Measurements from ENCODE around the gene CLRN3.

Gene CLRN3

DNA sequence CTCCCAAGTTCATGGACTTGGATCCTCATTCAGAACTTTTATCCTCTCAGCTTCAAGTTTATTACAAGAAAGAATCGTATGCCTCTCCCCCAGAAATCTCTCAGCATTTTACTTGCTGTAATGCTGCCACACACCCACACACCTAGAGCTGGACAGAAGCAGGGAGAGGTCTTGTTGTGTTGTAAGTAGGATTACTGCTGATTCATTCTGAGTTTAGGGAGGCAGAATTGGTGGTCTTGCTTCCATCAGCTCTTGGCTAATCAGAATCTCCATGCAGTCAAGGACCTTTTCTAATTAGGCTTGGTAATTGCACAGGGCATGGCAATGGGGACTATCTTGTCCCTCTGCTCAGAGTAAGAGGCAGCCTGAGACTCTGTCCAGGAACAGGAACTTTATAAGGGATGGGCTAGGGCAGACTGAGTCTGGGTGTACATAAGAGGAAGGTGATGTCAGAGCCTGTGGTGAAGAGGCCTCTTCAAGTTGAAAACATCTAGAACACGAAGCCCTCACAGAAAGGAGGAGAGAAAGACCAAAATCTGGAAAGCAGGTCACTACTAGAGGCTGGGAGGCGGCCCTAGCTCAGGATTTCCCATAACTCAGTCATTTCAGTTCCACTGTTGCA is 7.1 kb upstream of the CLRN3 start:
- peak; percentile 75 to 92 (median 86) for DNase-seq

DNA sequence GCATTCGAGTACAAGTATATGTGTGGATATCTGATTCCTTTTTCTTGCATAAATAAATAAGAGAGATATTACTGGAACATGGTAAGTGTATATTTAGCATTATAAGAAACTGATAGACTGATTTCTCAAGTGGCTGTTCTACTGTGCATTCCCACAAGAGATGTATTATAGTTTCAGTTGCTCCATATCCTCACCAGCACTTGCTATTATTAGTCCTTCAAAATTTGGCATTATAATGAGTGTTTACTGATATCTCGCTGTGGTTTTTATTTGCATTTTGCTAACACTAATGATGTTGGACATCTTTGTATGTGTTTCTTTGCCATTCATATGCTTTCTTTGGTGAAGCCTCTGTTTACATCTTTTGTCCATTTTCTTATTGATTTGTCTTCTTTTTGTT is 4.4 kb upstream of the CLRN3 start:
- no peak for DNase-seq

DNA sequence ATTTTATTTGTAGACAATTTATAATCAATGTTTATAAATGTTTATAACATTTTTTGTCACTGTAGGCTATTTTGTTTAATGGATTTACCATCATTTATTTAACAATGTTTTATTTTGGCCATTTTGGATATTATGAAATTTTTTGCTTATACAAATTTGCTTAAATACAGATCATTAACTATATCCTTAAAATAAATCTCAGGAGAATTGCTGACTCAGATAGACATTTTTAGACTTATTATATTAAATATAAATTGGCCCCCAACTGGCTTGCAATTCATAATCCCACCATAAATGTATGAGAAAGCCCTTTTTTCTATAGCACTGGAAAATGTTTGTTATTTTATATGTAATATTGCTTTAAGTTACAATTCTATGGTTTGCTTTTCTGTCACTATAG is 3.8 kb upstream of the CLRN3 start:
- no peak for DNase-seq

DNA sequence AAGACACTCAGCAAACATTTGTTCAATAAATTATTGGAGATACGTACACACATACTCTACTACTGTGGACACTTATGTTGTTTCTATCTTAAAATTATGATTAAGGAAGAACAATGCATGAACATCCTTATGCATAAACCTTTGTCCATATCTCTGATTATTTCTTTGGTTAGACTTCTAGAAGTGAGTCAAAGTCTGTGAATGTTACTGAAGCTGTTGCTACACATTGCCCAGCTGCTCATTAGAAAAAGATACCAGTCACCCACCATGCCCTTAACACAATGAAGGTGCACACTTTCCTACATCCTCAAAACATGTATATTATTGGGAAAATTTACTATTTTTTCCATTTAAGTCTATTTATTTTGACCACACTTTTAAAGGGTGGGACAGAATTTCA is 1.4 kb upstream of the CLRN3 start:
- no peak for DNase-seq

DNA sequence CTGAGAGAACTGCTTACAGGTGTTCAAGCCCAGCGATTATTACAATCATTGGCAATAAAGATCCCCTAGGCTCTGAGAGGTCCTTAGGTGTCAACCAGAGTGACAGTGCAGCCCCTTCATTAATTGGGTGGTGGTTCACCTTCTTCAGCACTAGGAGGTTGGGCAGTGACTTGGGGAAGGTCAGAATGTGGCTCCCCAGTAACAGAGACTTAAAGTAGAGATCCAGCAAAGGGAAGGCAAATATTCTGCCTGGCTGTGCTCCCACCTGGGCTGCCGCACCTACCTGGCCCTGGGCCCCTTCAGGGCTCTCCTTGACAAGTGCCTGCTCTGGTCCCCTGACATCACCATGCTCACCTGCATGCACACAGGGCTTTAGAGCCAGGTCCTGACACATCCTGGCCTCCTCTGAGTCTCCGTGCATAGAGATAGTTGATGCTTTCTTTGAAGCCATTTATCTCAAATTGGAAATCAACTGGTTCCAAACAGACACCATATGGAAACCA is 1.9 kb downstream of the CLRN3 start:
- no peak for DNase-seq

DNA sequence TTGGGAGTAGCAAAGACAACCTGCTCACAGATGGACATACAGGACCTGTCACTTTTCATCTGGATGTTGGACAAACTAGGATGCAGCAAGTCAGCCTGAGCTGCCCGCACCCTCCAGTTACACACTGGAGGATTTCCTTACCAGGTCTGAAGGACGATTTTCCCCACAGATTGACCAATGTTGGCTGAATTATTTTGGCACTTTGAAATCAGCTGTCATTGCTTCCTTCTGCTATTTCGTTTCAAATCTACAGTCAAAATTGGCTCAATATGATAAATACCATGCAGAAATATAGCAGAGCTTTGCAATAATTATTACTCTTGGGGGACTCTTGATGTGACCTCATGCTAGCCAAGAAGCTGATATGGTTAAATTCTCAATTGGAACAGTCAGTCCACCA is 2.5 kb downstream of the CLRN3 start:
- DNase-seq = peak in 3 of 4 experiments; percentile 19 to 35 (median 34)

DNA sequence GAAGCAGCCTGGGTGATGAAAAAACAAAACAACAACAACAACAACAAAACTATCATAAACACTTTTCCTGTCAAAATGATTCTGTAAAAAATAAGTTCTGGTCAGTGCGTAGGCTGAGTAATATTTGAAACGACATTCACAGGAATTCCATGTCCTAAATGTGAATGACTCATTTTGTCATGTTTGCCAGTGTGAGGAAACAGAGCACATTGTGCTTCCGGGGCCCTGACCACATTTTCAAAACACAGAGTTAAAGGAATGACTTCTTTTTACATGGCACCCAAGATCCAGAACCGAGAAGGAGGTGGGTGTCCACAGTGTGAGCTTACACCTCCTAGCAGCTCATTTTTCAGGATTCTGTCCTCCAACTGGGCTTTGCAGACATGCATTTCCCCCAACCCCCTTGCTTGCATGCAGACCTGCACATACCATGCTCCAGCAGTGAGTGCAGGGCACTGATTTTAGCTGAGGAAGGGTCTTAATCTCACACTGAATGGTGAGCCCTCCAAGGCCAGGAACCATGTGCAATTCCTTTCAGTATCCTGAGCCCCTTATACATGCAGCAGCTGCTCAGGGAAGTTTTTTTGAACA is 3.0 kb downstream of the CLRN3 start:
- DNase-seq = peak; percentile 72 to 88 (median 81)

DNA sequence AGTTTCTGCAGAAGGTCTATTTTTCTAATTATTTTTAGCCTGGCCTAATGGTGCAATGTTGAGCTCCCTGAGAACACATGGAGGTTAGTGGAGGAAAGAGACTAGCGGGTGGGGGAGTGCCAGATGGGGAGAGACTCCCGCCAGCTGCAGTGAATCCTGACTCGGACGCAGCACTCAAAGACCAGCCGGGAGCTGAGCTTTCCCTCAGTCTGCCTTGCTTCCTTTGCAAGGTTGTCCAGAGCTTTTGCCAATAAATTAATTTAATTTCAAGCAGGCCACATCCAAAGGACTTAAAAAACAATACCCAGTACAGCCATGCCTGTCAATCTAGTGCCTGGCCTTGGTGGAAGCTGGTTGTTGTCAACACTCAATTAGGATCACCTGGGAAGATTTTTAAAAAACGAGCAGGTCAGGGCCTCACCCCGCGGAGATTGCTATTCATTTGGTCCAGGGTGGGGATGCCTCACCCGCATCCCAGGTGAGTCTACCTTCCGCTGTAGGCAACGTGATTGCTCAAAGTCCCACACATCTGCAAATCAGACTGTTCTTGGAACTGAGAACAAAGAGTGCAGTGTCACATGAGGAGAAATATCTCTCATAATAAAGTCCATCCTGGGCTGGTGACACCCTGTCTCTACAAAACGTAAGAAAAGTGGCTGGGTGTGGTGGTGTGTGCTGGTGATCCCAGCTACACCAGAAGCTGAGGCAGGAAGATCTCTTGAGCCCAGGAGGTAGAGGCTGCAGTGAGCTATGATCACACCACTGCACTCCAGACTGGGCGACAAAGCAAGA is 4.0 kb downstream of the CLRN3 start:
- no peak for DNase-seq

DNA sequence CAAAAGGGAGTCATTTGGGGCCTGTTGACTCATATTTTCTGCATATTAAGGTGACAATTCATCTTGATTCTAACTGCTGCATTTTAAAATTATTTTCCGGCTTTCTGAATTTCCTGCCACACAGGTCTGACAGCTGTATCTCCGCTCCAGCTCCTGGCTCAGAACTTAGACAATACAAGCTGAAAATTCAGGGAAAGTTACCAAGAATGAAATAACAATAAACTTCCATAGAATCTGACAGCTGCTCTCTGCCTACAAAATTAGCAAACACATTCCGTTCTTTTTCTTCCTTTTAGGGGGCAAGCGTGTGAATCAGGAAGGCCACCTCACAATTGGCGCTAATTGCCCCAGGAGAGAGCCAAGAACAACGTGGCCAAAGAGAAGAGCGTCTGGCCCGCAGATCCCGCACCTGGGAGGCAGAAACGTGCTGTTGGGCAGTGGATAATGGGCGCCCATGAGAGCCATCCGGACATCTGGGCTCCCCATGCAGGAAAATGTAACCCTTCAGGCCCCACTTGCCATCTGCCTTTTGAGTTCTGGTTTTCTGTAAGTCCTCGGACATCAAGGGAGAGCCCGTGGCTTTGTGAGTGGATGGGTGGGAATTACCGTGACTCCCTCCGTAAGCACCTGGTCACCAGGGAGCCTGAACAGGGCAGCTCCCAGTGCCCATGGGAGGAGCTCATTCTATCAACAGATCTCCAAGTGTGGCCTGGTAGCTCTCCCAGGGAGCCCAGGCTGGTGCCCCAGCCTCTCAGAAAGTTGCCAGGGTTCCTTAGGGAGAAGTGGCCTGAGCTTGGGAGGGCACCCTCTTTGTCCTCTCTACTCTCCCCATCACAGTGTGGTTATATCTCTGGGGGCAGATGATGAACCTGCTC is 5.0 kb downstream of the CLRN3 start:
- DNase-seq = no peak

DNA sequence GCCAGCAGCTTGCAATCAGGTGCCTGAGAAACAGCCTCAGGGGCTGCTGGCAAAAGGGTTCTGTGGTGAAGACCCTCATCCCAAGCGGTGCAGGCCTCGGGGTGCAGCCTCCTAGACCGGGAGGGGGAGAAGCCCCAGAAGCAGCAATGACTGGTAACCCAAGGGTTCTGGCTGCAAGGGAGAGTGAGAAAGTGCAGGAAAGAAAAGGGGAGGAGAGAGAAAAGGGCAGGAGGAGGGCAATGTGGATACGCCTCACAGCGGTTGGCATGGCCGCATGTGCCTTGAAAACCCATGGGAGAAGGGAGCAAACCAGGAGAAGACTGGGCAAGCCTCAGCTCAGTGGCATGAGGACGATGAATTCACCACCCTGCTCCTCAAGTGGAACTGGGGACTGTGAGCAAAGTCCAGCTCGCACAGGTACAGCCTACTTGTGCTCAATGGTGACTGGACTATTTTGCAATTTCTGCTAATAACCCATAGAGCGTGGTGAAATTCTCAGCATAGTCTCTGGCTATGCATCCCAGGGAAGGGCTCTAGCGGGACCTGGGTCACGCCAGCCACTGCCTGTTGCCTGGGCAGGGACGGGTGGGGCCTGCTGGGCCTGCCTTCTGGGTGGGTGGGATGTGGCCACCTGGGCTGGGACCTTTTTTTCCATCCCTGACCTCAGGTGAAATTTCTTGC is 6.2 kb downstream of the CLRN3 start:
- DNase-seq = no peak

DNA sequence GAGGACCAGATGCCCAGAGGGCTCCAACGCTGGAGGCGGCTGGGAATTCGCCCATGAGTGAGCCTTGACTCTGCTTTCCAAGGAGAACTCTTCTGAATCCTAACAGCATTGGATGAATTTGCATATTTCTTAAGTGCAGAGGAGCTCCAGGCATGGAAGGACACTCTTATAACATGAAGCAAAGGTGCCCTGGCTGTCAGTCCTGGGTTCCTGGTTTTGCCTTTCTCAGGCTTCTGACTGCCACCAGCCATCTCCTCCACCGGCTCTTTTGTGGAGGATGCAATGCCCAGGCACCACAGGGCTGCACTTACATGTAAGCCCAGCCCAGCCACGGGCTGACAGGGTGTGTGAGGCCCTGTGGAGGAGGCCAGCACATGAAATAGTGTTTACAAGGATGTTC is 8.2 kb downstream of the CLRN3 start:
- no peak for DNase-seq

DNA sequence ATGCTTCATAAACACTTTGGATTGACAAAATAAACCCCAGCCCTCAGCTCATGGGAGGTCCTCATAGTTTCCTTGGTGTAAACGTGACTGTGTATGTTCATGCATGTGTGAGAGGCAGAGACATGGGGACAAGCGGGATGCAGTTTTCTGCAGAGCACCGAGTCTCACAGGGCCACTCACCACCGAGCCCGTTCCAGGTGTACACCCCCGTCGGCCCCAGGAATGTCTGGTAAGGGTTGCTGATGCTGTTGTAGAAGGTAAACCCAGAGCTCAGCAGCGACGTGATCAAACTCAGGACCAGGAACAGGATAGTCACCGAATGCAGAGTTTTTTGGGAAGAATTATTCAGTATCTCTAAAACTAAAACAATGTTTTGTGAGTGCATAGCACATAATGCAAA is 9.2 kb downstream of the CLRN3 start:
- DNase-seq = no peak

DNA sequence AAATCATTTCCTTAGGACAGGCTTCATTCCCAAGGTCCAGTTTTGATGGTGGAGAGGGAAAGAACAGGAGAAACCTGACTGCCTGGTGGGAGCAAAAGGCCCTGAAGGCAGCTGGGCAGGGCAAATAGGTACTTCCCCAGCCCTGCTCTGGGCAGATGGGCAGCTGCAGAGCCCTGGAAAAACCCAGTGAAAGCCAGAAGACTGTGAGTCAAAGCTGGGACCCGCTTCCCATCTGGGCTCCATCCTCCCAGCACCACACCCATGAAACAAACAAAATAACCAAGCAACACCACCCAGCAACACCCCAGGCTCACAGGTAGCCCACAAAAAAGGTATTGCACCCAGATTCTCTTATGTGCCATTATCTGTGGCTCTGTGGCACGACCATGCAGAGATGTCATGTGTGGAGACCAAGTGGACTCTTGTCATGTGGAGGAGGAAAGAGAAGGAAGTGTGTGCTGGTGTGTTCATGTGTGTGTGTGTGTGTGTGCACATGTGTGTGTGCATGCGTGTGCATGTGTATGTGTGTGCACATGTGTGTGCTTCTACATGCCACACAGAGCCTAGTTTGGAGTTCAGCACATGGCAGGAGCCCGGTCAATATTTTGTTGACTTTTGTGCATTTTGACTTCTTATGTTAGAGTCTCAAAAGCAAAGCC is 9.8 kb downstream of the CLRN3 start:
- peak; percentile 50 to 75 (median 60) for DNase-seq

DNA sequence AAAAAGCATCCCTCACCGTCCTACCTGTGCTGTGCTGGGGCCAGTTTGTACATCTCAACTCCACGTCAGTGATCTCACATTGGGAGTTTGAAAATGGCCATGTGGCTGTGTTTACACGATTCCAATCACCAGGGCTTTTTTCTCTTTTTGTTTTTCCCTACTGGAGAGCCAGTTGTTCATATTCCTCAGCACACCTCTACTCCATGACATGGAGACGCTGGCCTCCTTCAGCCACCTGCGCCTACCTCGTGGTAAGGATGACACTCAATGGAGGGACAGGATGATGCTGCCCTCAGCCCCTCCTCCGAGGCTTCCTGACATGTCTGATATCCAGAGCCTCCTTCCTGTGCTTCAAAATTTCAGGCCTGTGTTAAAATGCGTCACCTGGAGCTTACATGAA is 10.3 kb downstream of the CLRN3 start:
- DNase-seq = no peak

DNA sequence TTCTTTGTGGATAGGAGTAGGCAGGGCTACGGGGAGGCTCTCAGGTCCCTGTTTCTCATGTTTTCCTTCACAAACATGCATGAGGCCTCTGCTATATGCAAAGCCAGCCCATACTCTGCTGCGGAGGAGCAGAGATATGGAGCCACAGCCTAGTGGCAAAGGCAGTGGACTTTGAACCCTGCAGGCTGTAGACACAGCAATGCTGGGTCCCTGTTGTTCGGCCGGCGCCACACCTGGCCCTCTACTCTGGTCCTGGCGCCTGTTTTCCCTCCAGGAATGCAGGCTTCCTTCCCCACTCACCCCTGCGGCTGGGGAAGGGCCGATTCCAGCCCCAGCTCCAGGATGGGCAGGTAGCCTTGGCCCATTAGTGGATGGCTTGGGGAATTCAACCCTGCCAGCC is 11.5 kb downstream of the CLRN3 start:
- DNase-seq = no peak

DNA sequence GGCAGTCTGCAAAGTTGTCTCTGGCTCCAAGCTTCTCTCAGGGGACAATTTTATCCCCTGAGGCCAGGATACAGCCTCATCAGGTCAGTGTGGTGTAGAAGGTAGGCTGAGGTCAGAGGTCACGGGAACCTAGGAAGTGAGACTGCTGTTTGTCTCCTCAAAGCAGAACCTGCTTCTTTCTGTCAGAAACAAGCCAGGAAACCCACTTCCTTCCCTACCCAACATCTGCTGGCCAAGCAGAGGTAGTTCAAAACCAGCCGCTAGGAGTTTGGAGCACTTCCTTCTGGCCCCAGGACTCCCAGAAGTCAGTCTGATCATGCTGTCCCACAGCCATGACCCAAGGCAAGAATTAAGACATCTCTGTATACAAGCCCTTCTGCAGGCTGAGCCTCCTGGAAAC is 12.2 kb downstream of the CLRN3 start:
- peak; percentile 79 to 91 (median 88) for DNase-seq

DNA sequence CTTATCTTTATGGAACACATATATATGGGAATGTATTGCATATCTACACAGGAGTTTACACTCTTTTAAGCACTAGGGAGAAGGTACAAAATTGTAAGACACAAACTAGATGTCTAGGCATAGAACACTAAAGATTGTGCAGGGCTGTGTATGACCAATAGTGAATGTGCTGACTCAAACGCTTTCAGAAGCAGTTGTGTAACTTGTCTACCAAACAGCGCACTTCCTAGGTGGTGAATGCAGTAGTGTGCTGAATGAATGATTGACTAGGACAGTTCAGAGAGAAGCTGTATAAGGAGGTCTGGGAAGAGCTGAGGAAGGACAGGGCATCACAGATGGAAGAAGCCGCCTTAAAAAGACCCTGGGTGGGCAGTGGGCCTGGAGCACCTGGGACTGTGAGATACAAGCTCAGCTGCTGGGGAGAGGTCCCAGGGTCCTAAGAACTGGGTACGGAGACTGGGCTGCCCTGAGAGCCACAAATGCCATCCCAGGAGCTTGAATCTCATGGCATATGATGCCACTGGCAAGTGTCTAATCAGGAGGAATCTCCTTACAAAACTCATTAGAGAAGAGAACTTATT is 14.2 kb downstream of the CLRN3 start:
- peak; percentile 55 to 86 (median 68) for DNase-seq

DNA sequence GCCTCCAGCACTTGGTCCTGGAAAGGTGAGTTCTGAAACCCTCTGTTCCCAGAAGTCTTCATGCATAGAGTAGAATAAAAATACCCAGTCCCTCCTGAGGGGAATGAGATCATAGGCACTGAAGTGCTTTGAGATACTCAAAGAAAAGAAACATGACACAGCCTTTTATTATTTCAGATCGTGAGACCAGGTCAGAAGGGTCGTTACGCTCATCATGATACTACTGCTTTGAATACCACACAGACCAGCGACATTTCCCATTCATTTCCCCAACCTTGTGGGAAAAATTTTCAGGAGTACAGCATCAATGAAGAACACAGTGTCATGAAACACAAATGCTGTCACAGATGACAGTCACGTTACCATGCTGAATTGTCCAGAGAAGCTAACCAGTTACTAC is 15.0 kb downstream of the CLRN3 start:
- no peak for DNase-seq

DNA sequence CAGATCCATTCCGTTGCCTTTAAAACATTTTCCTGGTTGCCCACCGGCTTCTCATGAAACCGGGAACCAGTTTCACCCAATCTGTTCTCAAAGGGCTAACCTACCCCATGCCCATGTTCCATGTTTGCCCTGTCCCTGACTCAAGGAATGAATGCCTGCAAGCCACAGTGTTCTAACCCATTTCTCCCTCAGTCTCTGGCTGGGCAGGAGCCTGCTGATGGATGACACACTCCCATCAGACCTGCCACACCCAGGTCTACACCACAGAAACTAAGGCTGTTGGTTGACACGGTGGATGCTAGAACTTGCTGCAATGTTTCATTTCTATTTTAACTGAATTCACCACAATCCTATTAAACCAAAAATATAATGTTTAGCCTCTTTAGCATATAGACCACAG is 15.6 kb downstream of the CLRN3 start:
- no peak for DNase-seq

DNA sequence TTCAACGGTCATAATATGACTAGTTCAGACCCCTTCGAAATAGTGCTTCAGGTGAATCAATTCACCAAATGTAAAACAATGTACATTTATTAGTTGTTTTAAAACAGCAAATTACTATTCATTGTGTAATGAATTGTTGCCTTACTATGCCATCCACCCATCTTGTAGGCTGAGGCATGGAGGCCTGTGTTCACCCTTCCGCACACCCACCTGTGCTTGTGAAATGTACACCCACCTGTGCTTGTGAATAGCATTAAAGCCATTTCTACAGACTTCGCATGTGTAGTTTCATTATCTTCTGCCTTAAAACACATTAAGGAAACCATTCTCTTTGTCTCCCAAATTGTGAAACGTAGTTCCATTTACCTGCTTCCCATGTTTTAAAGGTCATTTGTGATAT is 16.8 kb downstream of the CLRN3 start:
- no peak for DNase-seq

DNA sequence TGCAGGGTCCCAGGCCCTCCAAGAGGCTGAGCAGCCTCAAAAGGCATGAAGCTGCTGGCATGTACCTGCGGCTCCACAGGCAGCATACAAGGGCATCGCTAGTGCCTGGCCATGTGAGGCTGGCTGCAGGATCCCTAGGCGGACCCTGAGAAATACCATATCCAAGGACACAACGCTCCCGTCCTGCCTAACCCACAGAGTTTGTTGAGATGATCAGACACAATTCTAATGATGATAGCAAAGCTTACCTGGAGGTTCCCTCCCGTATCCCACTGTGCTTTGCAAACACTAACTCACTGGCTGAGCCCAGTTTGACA is 17.3 kb downstream of the CLRN3 start:
- no peak for DNase-seq
